GM21423 (cell line): ENCODE data around the gene SAV1.
"Not testable (repeated sequence)": the region's sequence is repeated elsewhere in the genome, so short reads cannot be mapped to it uniquely, and the experiment has no call there.

Experiments
- ATAC-seq: cut with Tn5 transposase; IDR thresholded peaks from one replicate; pipeline ENCODE4 v1.9.1; 2021; ENCODE audit warnings: mild to moderate bottlenecking, moderate library complexity; ENCODE audit not compliant: unreplicated experiment

Gene SAV1

DNA sequence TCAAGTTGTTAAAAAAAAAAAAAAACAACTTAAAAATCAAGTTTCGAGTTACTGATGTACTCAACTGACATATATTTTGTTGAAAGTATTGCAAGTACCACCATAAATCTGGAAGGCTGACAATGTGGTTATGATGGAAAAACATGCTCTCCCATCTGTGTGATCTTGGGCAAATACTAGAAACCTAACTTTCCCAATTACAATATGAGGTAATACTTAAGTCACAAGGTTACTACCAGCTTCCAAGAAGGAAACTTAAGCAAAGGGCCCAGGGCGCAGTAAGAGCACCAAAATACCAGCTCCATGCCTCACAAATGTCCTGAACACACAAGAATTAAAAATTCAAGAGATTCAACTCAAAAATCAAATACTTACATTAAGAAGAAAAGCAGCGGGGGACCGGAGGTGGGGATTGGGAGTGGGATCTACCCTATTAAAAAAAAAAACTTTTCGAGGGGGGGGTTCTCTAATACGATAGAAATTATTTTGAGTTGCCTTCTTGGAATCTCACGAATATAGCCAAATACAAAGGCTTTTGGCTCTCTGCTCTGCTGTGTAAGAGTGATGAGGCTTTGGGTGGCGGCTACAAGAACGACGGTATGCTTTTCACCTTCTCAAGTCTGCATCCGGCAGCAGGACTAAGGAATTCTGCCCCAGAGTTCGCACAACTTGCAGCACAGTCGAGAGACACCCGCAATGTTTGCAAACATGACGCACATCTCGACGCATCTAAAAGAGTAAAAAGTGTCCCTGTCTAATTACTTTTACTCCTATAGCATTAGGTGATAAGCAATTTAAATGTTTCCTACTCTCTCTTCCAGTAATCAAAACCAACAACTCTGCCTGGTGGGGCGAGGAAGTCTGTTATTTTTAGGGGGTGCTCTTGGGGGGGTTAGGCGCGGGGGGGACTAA is 1.1 kb downstream of the SAV1 start:
- ATAC-seq: no peak

DNA sequence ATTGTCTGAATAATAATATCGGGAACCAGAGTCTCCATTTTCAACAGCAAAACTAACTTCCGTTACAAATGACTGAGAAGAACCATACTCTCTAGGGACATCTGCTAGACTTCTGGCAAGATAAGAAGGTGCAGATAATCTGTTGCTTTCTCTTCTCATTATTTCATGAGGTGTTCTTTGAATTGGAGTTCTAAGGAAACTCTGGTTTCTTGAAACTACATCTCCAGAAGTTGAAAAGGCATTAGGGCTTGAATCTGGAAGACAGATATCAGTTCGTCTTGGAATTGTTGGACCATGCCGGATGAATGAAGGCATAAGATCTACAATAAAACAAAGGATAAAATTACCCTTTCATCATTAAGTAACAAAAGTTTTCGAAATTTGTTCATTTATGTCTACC is 2.8 kb downstream of the SAV1 start:
- ATAC-seq: not testable (repeated sequence)

DNA sequence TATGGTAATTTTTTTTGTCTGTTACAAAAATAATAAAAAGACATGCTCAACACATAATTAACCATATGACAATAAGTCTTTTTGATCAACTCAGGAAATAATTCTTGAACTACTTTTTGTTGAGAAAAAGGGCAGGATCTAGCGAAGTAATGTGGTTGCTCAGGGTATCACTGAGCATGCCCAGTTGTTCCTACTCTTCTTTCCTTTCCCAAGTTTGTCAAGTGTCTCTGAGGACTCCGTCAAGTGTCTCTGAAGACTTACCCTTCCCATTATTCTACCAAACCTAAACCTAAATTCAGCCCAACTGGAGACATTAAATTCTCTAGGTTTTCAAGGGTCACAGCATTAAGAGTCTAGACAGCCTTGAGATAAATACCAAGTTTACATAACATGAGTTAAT is 3.5 kb downstream of the SAV1 start:
- ATAC-seq: not testable (repeated sequence)

DNA sequence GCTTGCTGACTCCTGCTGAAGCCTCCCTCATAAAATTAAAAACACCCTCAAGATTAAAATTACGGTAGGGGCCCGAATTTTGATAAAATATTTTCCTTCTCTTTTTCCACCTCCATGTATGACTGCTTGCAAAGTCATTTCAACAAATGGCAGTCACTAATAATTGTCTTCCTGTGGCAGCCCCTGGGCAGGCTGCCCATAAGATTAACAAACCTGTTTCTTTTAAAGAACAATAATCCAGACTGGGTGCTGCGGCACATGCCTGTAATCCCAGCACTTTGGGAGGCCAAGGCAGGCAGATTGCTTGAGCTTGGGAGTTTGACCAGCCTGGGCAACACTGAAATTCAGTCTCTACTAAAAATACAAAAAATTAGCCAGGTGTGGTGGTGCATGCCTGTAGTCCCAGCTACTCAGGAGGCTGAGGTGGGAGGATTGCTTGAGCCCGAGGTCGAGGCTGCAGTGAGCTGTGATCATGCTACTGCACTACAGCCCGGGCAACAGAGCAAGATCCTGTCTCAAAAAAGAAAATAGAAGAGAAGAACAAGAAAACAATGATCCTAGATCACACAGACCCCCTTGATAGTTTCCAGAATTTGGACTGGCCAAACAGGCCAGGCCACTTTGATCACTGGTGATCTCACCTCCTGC is 8.7 kb downstream of the SAV1 start:
- ATAC-seq: no peak

DNA sequence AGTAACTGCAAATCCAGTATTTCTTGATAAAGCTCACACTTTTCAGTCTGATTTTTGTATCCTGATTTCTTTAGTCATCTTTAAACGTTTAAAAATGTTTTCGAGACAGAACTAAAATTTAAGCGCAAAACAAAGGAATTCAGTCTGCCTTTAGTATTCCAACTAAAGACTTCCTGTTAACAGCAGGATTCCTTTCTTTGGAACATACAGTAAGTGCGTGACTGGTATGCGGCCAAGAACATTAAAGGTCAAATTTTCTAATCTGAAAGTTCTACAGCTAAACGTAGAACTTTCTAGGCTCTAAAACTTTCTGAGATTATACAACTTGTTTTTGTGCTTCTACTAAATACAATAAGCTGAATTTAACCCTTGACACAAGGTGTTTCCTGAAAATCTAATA is 9.9 kb downstream of the SAV1 start:
- ATAC-seq: no peak

DNA sequence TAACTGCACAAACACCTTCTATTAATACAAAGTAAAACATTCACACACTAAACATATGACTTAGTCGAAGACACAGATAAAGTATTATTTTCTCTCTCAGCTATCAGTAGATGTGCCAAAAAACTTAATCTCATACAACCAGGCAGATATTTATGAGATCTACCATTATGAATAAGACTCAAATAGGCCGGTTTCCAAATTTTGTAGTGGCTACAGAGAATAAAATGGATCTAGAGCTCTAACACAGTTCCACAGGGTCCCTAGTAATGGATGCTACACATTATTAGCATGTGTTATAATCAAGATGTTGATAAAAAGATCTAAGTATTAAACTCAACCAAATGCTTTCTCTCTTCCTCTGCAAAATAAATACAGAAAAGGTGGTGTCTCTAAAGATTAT is 10.4 kb downstream of the SAV1 start:
- ATAC-seq: no peak

DNA sequence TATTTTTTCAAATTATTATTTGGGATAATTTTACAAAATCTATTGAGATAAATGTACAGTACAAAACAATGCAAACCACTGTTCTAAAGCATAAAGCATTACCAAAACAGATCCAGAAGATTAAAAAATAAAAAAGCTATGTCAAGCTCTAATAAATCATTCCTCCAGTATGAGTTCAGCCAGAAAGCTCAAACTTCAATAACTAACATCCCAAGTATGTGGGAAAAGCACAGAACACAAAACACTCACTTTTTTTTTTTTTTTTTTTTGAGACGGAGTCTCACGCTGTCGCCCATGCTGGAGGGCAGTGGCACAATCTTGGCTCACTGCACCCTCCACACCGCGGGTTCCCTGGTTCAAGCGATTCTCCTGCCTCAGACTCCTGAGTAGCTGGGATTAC is 11.3 kb downstream of the SAV1 start:
- ATAC-seq: no peak

DNA sequence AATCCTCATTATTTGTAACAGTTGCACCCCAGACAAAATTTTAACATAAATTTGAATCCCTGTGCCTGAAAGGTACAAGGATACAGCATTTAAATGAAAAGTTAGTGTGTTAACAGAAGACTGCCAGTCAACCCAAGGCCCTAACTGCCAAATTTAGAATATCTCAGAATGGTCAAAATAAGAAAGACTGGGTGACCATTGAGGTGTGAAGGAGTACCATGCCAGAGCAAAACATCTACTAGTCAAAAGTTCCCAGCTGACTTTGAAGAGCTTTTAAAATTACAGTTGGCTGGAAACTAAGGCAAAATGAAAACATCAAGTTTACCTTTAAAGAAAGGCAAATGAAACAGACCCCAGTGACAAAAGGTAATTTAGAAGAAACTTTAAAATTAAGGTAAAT is 18.4 kb downstream of the SAV1 start:
- no peak for ATAC-seq

DNA sequence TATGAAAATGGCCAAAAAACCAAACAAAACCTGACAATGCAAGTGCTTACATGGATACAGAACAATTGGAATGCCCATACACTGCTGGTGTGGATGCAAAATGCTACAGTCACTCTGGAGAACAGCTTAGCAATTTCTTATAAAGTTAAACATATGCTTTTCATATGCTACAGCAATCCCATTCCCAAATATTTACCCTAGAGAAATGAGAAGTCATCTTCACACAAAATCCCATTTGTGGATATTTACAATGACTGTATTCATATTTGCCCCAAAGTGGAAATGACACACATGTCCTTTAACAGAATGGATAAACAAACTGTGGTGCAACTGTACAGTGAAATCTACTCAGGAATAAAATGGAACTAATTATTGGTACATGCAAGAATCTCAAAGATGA is 20.4 kb downstream of the SAV1 start:
- peak; percentile 13 for ATAC-seq

DNA sequence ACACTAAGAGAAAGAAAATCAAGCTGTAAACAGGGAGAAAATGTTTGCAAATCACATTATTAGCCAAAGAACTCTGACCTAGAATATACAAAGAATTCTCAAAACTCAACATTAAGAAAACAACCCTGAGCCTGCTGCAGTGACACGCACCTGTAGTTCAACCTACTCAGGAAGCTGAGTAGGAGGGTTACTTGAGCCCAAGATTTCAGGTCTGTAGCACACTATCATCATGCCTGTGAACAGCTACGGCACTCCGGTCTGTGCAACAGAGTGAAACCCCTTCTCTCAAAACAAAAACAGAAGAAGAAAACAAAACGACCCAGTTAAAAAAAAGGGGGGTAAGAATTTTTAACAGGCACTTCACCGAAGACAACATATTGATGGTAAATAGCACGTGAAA is 20.8 kb downstream of the SAV1 start:
- ATAC-seq: peak; percentile 90

DNA sequence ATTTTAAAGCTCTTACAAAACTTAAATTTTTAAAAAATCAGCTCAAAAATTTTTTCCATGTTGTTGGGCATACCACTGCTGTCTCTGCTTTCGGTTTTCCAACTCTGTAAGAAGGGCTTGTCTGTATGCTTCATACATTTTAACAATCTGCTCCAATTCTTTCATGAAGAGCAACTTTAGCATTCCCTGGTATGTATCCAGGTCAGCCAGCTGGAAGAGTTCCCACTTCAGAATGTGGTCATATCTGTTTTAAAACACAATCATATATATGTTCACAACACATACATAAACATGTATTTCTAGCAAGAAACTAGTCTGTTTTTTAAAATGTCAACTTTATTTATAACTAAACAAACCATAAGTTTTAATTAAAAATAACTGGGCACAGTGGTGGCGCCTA is 33.0 kb downstream of the SAV1 start:
- ATAC-seq: no peak

DNA sequence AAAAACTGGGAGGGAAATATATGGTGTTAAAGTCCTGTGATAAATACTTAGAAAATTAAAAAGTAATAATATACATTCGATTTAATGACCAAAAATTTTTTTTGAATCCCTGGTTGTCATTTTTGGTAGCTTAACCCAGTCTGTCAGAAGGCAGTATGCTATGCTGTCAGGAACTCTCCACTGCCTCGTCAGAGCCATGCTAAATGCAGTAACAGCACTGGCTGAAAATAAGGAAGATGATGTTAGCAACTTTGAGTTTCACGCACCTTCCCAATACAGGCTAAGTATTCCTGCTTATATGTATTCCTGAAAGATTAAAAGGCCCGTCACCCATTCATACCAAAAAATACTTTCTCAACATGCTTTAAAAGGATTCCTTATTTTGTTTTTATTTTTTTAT is 34.2 kb downstream of the SAV1 start:
- no peak for ATAC-seq

DNA sequence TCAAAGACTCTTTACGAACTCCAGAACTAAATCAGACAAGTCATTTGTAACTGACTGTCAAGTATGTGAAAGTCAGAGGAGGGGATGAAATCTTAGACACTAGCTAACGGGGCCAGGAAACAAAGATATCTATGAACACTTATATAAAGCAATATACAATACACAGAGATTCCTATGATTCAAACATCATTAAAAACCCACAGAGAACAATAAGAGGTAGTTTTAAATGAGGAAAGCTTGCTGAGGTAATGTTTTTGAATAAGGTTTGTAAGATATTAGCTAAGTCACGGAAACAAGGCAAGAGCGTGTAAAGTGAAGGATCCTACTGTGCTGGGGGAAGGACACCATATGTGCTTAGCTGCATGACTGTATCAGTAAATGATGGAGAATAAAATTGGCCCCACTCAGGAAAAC is 36.7 kb downstream of the SAV1 start:
- no peak for ATAC-seq

DNA sequence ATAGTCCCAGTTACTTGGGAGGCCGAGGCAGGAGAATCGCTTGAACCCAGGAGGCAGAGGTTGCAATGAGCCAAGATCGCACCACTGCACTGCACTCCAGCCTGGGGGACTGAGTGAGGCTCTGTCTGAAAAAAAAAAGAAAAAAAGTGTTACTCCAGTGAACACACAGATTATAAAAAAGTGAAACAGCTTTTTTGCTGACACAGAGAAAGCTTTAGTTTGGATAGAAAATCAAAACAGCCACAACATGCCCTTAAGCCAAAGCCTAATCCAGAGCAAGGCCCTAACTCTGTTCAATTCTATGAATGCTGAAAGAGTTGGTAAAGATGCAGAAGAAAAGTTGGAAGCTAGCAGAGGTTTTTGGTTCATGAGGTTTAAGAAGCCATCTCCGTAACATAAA is 43.2 kb downstream of the SAV1 start:
- not testable (repeated sequence) for ATAC-seq

DNA sequence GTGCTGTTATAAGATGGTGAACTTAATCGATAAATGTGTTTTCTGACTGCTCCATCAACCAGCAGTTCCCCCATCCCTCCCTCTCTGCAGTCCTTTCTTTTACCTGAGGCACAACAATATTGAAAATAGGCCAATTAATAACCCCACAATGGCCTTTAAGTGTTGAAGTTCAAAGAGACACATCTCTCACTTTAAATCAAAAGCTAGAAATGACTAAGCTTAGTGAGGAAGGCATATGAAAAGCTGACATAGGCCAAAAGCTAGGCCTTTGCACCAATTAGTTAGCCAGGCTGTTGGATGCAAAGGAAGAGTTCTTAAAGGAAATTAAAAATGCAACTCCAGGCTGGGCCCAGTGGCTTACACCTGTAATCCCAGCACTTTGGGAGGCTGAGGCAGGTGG is 43.7 kb downstream of the SAV1 start:
- ATAC-seq: no peak

DNA sequence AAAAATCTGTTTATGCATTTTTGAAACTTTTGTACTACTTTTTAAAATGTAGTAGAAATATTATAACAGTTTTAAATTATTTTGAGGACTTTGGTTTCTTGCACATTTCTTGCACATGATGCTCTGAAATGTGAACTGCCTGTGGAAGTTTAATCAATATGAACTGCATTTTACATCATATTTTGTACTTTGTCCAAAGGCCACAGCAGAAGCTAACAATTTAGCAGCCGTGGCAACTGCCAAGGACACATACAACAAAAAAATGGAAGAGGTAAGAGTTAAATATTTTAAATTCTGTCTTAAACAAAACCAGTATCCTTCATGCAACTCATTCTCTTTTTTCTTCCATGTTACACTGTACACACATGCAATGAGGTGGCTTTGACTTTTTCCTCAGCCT is 45.1 kb downstream of the SAV1 start:
- ATAC-seq: no peak

DNA sequence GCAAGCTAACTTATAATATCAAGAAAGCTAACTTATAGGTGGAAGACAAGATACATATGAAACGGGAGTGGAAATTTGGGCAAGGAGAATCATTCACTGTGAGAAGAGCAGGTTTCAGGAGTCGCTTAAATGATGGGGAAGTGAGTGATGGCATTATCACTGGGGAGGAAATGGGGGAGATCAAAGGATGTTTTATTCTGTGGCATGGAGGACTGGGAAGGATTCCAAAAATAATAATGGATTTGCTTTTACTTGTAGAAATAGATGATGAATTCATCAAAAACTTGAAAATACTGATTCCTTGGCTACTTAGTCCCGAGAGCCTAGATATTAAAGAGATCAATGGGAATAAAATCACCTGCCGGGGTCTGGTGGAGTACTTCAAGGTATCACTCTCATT is 47.8 kb downstream of the SAV1 start:
- no peak for ATAC-seq

DNA sequence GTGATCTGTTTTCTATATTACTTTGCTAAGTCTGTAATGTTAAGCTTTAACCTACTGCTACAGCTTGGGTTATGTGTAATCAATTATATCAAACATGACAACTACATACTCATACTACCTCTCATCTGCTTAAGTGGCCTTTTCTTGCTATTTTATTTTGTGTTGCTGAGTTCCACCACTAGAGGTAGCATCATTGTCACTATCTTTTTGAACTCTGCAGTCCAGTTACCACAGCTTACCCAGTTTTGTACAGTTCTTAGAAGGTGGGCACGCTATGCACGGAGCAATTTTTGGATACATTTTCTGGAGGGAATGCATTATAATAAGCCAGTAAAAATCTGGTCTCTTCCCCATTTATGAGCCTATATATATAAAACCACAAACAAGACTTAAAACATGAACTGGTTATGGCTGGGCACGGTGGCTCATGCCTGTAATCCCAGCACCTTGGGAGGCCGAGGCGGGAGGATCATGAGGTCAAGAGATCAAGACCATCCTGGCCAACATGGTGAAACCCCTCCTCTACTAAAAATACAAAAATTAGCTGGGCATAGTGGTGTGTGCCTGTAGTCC is 48.5 kb downstream of the SAV1 start:
- no peak for ATAC-seq

DNA sequence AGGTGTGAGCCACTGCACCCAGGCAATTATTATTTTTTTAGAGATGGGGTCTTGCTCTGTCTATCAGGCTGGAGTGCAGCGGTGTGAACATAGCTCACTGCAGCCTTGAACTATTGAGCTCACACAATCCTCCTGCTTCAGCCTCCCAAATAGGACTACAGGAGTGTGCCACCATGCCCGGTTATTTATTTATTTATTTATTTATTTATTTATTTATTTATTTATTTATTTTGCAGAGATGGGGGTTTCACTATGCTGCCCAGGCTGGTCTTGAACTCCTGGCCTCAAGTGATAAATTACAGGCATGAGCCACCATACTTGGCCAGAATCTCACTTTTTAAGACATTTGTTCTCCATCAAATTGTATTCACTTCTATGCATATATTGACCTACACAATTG is 51.8 kb downstream of the SAV1 start:
- ATAC-seq: no peak

DNA sequence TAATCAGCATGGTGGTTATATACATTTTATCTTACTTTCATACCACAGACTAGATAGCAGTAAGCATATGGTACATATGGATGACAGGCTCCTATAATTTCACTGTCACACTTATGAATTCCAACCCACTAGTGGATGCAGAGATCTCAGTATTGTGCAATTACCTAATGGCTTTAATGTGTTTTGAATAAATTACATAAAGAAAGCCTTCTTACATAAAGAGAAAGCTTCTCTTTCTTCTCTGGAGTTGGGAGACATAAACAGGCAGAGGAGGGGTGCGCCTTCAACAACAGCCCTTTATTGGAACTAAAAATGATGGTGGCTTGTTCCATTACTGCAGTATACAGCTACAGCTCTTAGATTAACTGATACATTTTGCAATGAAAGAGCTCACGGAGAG is 52.6 kb downstream of the SAV1 start:
- no peak for ATAC-seq

DNA sequence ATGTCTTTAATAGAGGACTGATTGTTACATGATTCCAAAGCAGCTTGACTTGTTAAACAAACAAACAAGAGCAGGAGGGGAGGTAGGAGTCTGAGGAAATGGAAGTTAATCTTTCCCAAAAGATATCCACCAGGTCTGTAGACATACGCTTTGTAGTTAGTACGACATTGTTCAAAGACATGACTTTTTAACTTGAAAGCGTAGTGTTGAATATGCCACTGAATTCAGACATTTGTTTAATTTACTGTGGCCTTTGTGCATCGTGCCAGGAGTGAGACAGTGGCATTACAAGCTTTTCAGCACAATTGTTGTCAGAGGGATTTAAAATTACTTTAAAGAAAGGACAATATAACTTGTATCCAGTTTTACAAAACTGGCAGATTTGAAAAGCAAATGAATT is 53.0 kb downstream of the SAV1 start:
- ATAC-seq: no peak

DNA sequence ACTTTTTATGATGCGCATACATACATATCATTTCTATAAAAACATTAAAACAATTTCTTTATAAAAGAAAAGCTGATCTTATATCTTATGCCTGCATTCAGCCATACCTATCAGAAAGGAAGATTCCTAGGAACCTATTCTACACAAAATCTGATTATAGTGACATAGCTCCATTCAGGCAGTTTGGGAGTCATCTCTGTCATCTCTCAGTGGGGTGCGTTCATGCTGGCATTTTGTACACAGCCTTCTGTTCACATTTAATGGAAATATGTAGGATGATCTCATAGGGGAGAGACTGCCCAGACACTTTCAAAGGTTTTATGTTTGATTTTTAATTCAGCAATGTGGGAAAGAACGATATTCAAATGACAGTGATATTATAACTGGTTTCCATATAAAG is 55.3 kb downstream of the SAV1 start:
- no peak for ATAC-seq
